Trophoblast cell (in vitro differentiated cells and primary cell): ENCODE results near the gene C2orf68.

Experiments
- DNase-seq, 2 donors: peaks; one replicate each; pipeline ENCODE4 v3.0.0-alpha.2; 2016
- H2AFZ ChIP-seq: 2 replicates; pipeline ENCODE4 v1.6.1; 2013; ENCODE audit warnings: low read length, moderate library complexity, mild to moderate bottlenecking; ENCODE audit not compliant: insufficient read depth, poor library complexity
- H2AK5ac ChIP-seq: 2 replicates; pipeline ENCODE4 v1.6.1; 2013; ENCODE audit warnings: mild to moderate bottlenecking, low read length
- H2BK120ac ChIP-seq: 2 replicates; pipeline ENCODE4 v1.6.1; 2013; ENCODE audit warnings: low read length, mild to moderate bottlenecking, moderate library complexity; ENCODE audit not compliant: insufficient read depth, poor library complexity
- H2BK12ac ChIP-seq: 2 replicates; pipeline ENCODE4 v1.6.1; 2013; ENCODE audit warnings: mild to moderate bottlenecking, low read length, moderate library complexity
- H2BK5ac ChIP-seq: 2 replicates; pipeline ENCODE4 v1.6.1; 2013; ENCODE audit warnings: low read length, low read depth, moderate library complexity, mild to moderate bottlenecking; ENCODE audit not compliant: poor library complexity
- H3K14ac ChIP-seq: 2 replicates; pipeline ENCODE4 v1.6.1; 2013; ENCODE audit warnings: mild to moderate bottlenecking, low read length
- H3K18ac ChIP-seq: 2 replicates; pipeline ENCODE4 v1.6.1; 2013; ENCODE audit warnings: mild to moderate bottlenecking, low read length
- H3K23ac ChIP-seq: 2 replicates; pipeline ENCODE4 v1.6.1; 2013; ENCODE audit warnings: low read length
- H3K27ac ChIP-seq: 2 replicates; pipeline ENCODE4 v1.5.1; 2013; ENCODE audit warnings: low read depth, mild to moderate bottlenecking, inconsistent platforms, low read length, moderate library complexity
- H3K27me3 ChIP-seq: 2 replicates; pipeline ENCODE4 v1.6.1; 2013; ENCODE audit warnings: inconsistent platforms, mild to moderate bottlenecking, low read length, moderate library complexity; ENCODE audit not compliant: insufficient read depth
- H3K36me3 ChIP-seq, 2 experiments: 1 replicate in 1 of 2; 2 replicates in 1 of 2; pipeline ENCODE4 v1.6.1; 2013; ENCODE audit warnings: low read length in 2 of 2, mild to moderate bottlenecking in 2 of 2, moderate library complexity in 1 of 2; ENCODE audit not compliant: insufficient read depth in 2 of 2, control insufficient read depth in 1 of 2
- H3K4ac ChIP-seq: 2 replicates; pipeline ENCODE4 v1.6.1; 2013; ENCODE audit warnings: low read depth, mild to moderate bottlenecking, low read length, moderate library complexity
- H3K4me1 ChIP-seq, 2 experiments: 1 replicate in 1 of 2; 2 replicates in 1 of 2; pipeline ENCODE4 v1.6.1; 2013; ENCODE audit warnings: low read length in 2 of 2, mild to moderate bottlenecking in 2 of 2, moderate library complexity in 1 of 2; ENCODE audit not compliant: insufficient read depth in 2 of 2, control insufficient read depth in 1 of 2
- H3K4me2 ChIP-seq: 2 replicates; pipeline ENCODE4 v1.6.1; 2013; ENCODE audit warnings: inconsistent platforms, mild to moderate bottlenecking, low read length, moderate library complexity
- H3K4me3 ChIP-seq: 2 replicates; pipeline ENCODE4 v1.5.1; 2013; ENCODE audit warnings: mild to moderate bottlenecking, low read depth, low read length, inconsistent platforms
- H3K79me1 ChIP-seq: one replicate; pipeline ENCODE4 v1.6.1; 2013; ENCODE audit warnings: low read length
- H3K79me2 ChIP-seq: 2 replicates; pipeline ENCODE4 v1.6.1; 2013; ENCODE audit warnings: low read length, mild to moderate bottlenecking; ENCODE audit not compliant: control insufficient read depth, insufficient read depth, poor library complexity
- H3K9ac ChIP-seq: 2 replicates; pipeline ENCODE4 v1.6.1; 2013; ENCODE audit warnings: mild to moderate bottlenecking, low read length
- H3K9me3 ChIP-seq: 2 replicates; pipeline ENCODE4 v1.6.1; 2013; ENCODE audit warnings: low read depth, mild to moderate bottlenecking, control low read depth, inconsistent platforms, low read length; ENCODE audit not compliant: insufficient read depth
- H4K12ac ChIP-seq: 2 replicates; pipeline ENCODE4 v1.6.1; 2013; ENCODE audit warnings: low read depth, mild to moderate bottlenecking, low read length, moderate library complexity
- H4K8ac ChIP-seq: 2 replicates; pipeline ENCODE4 v1.6.1; 2013; ENCODE audit warnings: low read depth, mild to moderate bottlenecking, low read length, moderate library complexity
- H4K91ac ChIP-seq: one replicate; pipeline ENCODE4 v1.6.1; 2013; ENCODE audit warnings: low read depth, mild to moderate bottlenecking, low read length, moderate library complexity
- WGBS: extraction: QIAGEN DNeasy Blood & Tissue Kit; methylation state at CpG from one replicate; pipeline ENCODE4 v1.1.7; 2013; ENCODE audit warnings: missing lambda C conversion rate; ENCODE audit not compliant: insufficient read length, insufficient coverage; ENCODE audit errors: extremely low coverage; 5-methylcytosine and 5-hydroxymethylcytosine counted together

C2orf68 gene

GRCh38 chr2:85588645-85589044 lies 23.2 kb downstream of the C2orf68 start:
- no peak overlapping the region for H3K23ac ChIP-seq
- H4K8ac ChIP-seq: no peak overlapping the region
- no peak overlapping the region for H3K27ac ChIP-seq
- no peak overlapping the region for H2AK5ac ChIP-seq
- H3K9me3 ChIP-seq: no peaks in the 10 kb centered on the region
- H3K4me1 ChIP-seq: peaks cover 23 to 31% of the 10 kb centered on the region in 2 experiments
- no peak overlapping the region for H4K12ac ChIP-seq
- H3K27me3 ChIP-seq: no peaks in the 10 kb centered on the region
- no peak overlapping the region for H2BK5ac ChIP-seq
- no peak overlapping the region for H2BK12ac ChIP-seq
- H3K14ac ChIP-seq: no peak overlapping the region
- H4K91ac ChIP-seq: no peak overlapping the region
- H3K18ac ChIP-seq: no peak overlapping the region
- no peak overlapping the region for H2BK120ac ChIP-seq
- no peak overlapping the region for H2AFZ ChIP-seq
- peaks cover 4% of the 10 kb centered on the region for H3K79me1 ChIP-seq
- H3K4me3 ChIP-seq: no peak overlapping the region
- no peaks in the 10 kb centered on the region for H3K36me3 ChIP-seq
- no peaks in the 10 kb centered on the region for H3K79me2 ChIP-seq
- no peak overlapping the region for H3K4me2 ChIP-seq
- no CpG with 5 or more reads among the region's 4 CpGs for WGBS
- no peak for DNase-seq
- no peak overlapping the region for H3K9ac ChIP-seq
- H3K4ac ChIP-seq: no peak overlapping the region

- Histone ChIP-seq H4K8ac (no peak overlapping the region), H3K79me2 (no peaks in the 10 kb centered on the region)
- no CpG with 5 or more reads among the region's 4 CpGs for WGBS
Measured at GRCh38 chr2:85588236-85588635, 23.6 kb downstream of the C2orf68 start.

GRCh38 chr2:85585781-85586105 lies 26.1 kb downstream of the C2orf68 start:
- no peak overlapping the region for H3K9ac ChIP-seq
- H4K12ac ChIP-seq: no peak overlapping the region
- no peak overlapping the region for H3K14ac ChIP-seq
- no peak overlapping the region for H4K8ac ChIP-seq
- H3K79me1 ChIP-seq: peaks cover 4% of the 10 kb centered on the region
- H3K9me3 ChIP-seq: no peaks in the 10 kb centered on the region
- H3K27me3 ChIP-seq: no peaks in the 10 kb centered on the region
- H2BK5ac ChIP-seq: no peak overlapping the region
- no peak overlapping the region for H4K91ac ChIP-seq
- H3K23ac ChIP-seq: no peak overlapping the region
- no peaks in the 10 kb centered on the region for H3K79me2 ChIP-seq
- H3K18ac ChIP-seq: no peak overlapping the region
- no peak overlapping the region for H3K27ac ChIP-seq
- no peak overlapping the region for H2BK120ac ChIP-seq
- H3K36me3 ChIP-seq: peaks cover 7 to 8% of the 10 kb centered on the region in 2 experiments
- no peak overlapping the region for H3K4ac ChIP-seq
- H2BK12ac ChIP-seq: no peak overlapping the region
- no peak overlapping the region for H2AK5ac ChIP-seq
- no CpG with 5 or more reads among the region's 1 CpG for WGBS
- no peak overlapping the region for H3K4me3 ChIP-seq
- H3K4me2 ChIP-seq: no peak overlapping the region
- H2AFZ ChIP-seq: no peak overlapping the region
- peaks cover 23 to 27% of the 10 kb centered on the region in 2 experiments for H3K4me1 ChIP-seq
- peak; percentile 73 to 93 for DNase-seq

More at GRCh38 chr2:85588236-85588635, 23.6 kb downstream of the C2orf68 start:
- Histone ChIP-seq H2BK12ac (no peak overlapping the region), H2AFZ (no peak overlapping the region), H3K14ac (no peak overlapping the region), H2BK120ac (no peak overlapping the region), H3K36me3 (no peaks in the 10 kb centered on the region), H3K4me3 (no peak overlapping the region), H3K18ac (no peak overlapping the region), H3K9ac (no peak overlapping the region), H3K27me3 (no peaks in the 10 kb centered on the region), H3K79me1 (peaks cover 4% of the 10 kb centered on the region), H4K91ac (no peak overlapping the region), H3K23ac (no peak overlapping the region), H4K12ac (no peak overlapping the region), H2BK5ac (no peak overlapping the region), H2AK5ac (no peak overlapping the region), H3K4me1 (peaks cover 23 to 31% of the 10 kb centered on the region in 2 experiments), H3K27ac (peak overlapping the region; percentile 9), H3K4me2 (no peak overlapping the region), H3K9me3 (no peaks in the 10 kb centered on the region), H3K4ac (no peak overlapping the region)
- DNase-seq: peak; percentile 34 to 50

- Histone ChIP-seq H3K27ac (peak overlapping the region; percentile 28), H3K18ac (no peak overlapping the region), H2BK5ac (peak overlapping the region; percentile 9), H2BK12ac (peak overlapping the region; percentile 2), H3K79me2 (no peaks in the 10 kb centered on the region), H2BK120ac (peak overlapping the region; percentile 48), H4K12ac (no peak overlapping the region), H3K79me1 (peaks cover 4% of the 10 kb centered on the region), H3K14ac (peak overlapping the region; percentile 12), H3K27me3 (no peaks in the 10 kb centered on the region), H3K9ac (no peak overlapping the region), H3K23ac (no peak overlapping the region), H3K9me3 (no peaks in the 10 kb centered on the region), H2AK5ac (no peak overlapping the region), H3K4me3 (no peak overlapping the region), H4K8ac (peak overlapping the region; percentile 52), H3K4me2 (peak overlapping the region; percentile 46), H3K4ac (no peak overlapping the region), H2AFZ (peak overlapping the region; percentile 25), H4K91ac (no peak overlapping the region), H3K4me1 (peaks cover 24 to 28% of the 10 kb centered on the region in 2 experiments), H3K36me3 (peaks cover 8 to 10% of the 10 kb centered on the region in 2 experiments)
- peak; percentile 75 to 84 for DNase-seq
- WGBS: no CpG with 5 or more reads among the region's 9 CpGs
Measured at GRCh38 chr2:85584857-85585780, 26.7 kb downstream of the C2orf68 start.
